Common myeloid progenitor, CD34-positive (primary cell): ENCODE measurements around the gene PHF11.

Experiments
- CTCF ChIA-PET: fragments of 350-600 bp; sonication (Branson Sonifier 250); formaldehyde crosslinking; loops from one replicate; lab custom pipeline; 2021; ENCODE audit warnings: antibody characterized with exemption; lab: Charles Lee
- POLR2A ChIA-PET: fragments of 350-600 bp; sonication (Branson Sonifier 250); formaldehyde crosslinking; loops from one replicate; lab custom pipeline; 2021; ENCODE audit warnings: antibody characterized with exemption; lab: Charles Lee
- DNase-seq, 3 donors: peaks; one replicate each; pipeline versions ENCODE4 v3.0.0 to v3.0.0-alpha.2; 2013
- H3K27ac ChIP-seq, 2 experiments: 1 replicate in 1 of 2; 2 replicates in 1 of 2; pipeline ENCODE4 v1.7.0; 2013; ENCODE audit warnings: inconsistent platforms in 2 of 2, low read length in 2 of 2, mild to moderate bottlenecking in 2 of 2, low read depth in 1 of 2, moderate library complexity in 1 of 2; ENCODE audit not compliant: severe bottlenecking in 2 of 2, insufficient read depth in 1 of 2, poor library complexity in 1 of 2
- H3K27me3 ChIP-seq, 5 experiments: replicated peaks in 2 of 5; 1 replicate in 3 of 5; 2 replicates in 2 of 5; pipeline versions ENCODE4 v1.6.1 to v1.7.0; 2013; ENCODE audit warnings: low read length in 4 of 5, mild to moderate bottlenecking in 2 of 5, moderate library complexity in 2 of 5, inconsistent platforms in 1 of 5; ENCODE audit not compliant: insufficient read depth in 5 of 5, control insufficient read depth in 4 of 5
- H3K36me3 ChIP-seq, 4 experiments: 1 replicate in 2 of 4; 2 replicates in 2 of 4; pipeline versions ENCODE4 v1.6.1 to v1.7.0; 2013; ENCODE audit warnings: low read length in 3 of 4, control low read depth in 1 of 4, mild to moderate bottlenecking in 1 of 4; ENCODE audit not compliant: control insufficient read depth in 4 of 4, insufficient read depth in 4 of 4
- H3K4me1 ChIP-seq, 4 experiments: 1 replicate in 3 of 4; 2 replicates in 1 of 4; pipeline versions ENCODE4 v1.6.1 to v1.7.1; 2013; ENCODE audit warnings: low read length in 3 of 4, mild to moderate bottlenecking in 3 of 4, control low read depth in 1 of 4, inconsistent platforms in 1 of 4, moderate library complexity in 1 of 4; ENCODE audit not compliant: control insufficient read depth in 4 of 4, insufficient read depth in 4 of 4; ENCODE audit errors: control extremely low read depth in 1 of 4
- H3K4me3 ChIP-seq, 7 experiments: 1 replicate in 4 of 7; 2 replicates in 3 of 7; pipeline versions ENCODE4 v1.5.1 to v1.7.0; 2013; ENCODE audit warnings: mild to moderate bottlenecking in 7 of 7, low read length in 6 of 7, moderate library complexity in 6 of 7, inconsistent platforms in 2 of 7, low read depth in 2 of 7, control low read depth in 1 of 7; ENCODE audit not compliant: insufficient read depth in 4 of 7, control insufficient read depth in 1 of 7; ENCODE audit errors: extremely low read depth in 1 of 7
- H3K9me3 ChIP-seq, 5 experiments: 1 replicate in 4 of 5; 2 replicates in 1 of 5; pipeline versions ENCODE4 v1.6.1 to v1.7.1; 2013; ENCODE audit warnings: low read length in 4 of 5, mild to moderate bottlenecking in 2 of 5, inconsistent platforms in 1 of 5, low read depth in 1 of 5, moderate library complexity in 1 of 5; ENCODE audit not compliant: control insufficient read depth in 4 of 5, insufficient read depth in 2 of 5; ENCODE audit errors: control extremely low read depth in 1 of 5
- WGBS: methylation state at CpG from one replicate; pipeline ENCODE4 v1.1.5; 2013; ENCODE audit not compliant: insufficient coverage; 5-methylcytosine and 5-hydroxymethylcytosine counted together

Gene PHF11

GRCh38 chr13:49539313-49539712 lies 43.6 kb downstream of the PHF11 start:
- POLR2A ChIA-PET = no interaction called here
- DNase-seq = no peak
- WGBS = 81% methylated on average over 4 of the region's 5 CpGs

GRCh38 chr13:49539746-49540145 lies 44.0 kb downstream of the PHF11 start:
- ChIA-PET POLR2A (no interaction called here), CTCF (interaction anchor here (0.8 to 1.8 kb wide), 5 partner anchors 10 to 44 kb away, joined by 3 to 12 read pairs (median 4); partner anchors contain the start of gene PHF11)
- H3K4me3 ChIP-seq = no peak overlapping the region
- peaks cover 11 to 47% (median 21%) of the 10 kb centered on the region in 4 experiments for H3K36me3 ChIP-seq
- H3K27me3 ChIP-seq = no peaks in the 10 kb centered on the region
- H3K4me1 ChIP-seq = peaks cover 7 to 22% (median 20%) of the 10 kb centered on the region in 4 experiments
- DNase-seq = no peak
- peak overlapping the region in 1 of 2 experiments; percentile 69 for H3K27ac ChIP-seq
- 100% methylated on average over 3 of the region's 3 CpGs for WGBS
- H3K9me3 ChIP-seq = no peaks in the 10 kb centered on the region

More at GRCh38 chr13:49539313-49539712, 43.6 kb downstream of the PHF11 start:
- Histone ChIP-seq H3K27me3 (no peaks in the 10 kb centered on the region), H3K9me3 (no peaks in the 10 kb centered on the region), H3K36me3 (peaks cover 11 to 42% (median 20%) of the 10 kb centered on the region in 4 experiments), H3K4me3 (no peak overlapping the region), H3K27ac (peak overlapping the region in 1 of 2 experiments; percentile 27), H3K4me1 (peaks cover 7 to 23% (median 21%) of the 10 kb centered on the region in 4 experiments)
- CTCF ChIA-PET = interaction anchor here (0.8 to 1.8 kb wide), 6 partner anchors 11 to 65 kb away, joined by 3 to 12 read pairs (median 3); no protein-coding TSS in a partner anchor

GRCh38 chr13:49540552-49540951 lies 44.8 kb downstream of the PHF11 start:
- Histone ChIP-seq H3K4me1 (peaks cover 7 to 22% (median 20%) of the 10 kb centered on the region in 4 experiments), H3K4me3 (peak overlapping the region in 6 of 7 experiments; percentile 3 to 54 (median 40)), H3K27ac (peak overlapping the region; percentile 11 to 69), H3K9me3 (no peaks in the 10 kb centered on the region), H3K36me3 (peaks cover 13 to 50% (median 24%) of the 10 kb centered on the region in 4 experiments), H3K27me3 (no peaks in the 10 kb centered on the region)
- WGBS = 21% methylated on average over 7 of the region's 7 CpGs
- ChIA-PET CTCF (interaction anchor here (1.0 to 1.8 kb wide), 3 partner anchors 17 to 45 kb away, joined by 3 to 12 read pairs (median 6); partner anchors contain the start of gene PHF11), POLR2A (no interaction called here)
- peak; percentile 29 to 61 (median 55) for DNase-seq

DNA sequence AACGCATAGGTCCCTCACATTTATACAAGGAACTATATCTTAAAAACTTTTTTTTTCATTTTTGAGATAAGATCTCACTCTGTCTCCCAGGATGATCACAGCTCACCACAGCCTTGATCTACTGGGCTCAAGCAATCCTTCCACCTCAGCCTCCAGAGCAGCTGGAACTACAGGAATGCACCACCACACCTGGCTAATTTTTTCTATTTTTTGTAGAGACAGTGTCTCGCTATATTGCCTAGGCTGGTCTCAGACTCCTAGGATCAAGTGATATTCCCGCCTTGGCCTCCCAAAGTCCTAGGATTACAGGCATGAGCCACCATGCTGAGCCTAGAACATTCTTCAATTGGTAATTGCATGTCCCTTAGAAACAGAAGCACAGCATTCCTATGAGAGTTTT lies 47.9 kb downstream of the PHF11 start:
- 93% methylated on average over 3 of the region's 3 CpGs for WGBS
- peaks cover 7 to 62% (median 37%) of the 10 kb centered on the region in 4 experiments for H3K36me3 ChIP-seq
- peaks cover 7 to 22% (median 18%) of the 10 kb centered on the region in 4 experiments for H3K4me1 ChIP-seq
- POLR2A ChIA-PET = no interaction called here
- CTCF ChIA-PET = interaction anchor here (1.0 kb wide), 1 partner anchor 14 kb away, joined by 3 read pairs; no protein-coding TSS in a partner anchor
- H3K27me3 ChIP-seq = no peaks in the 10 kb centered on the region
- H3K4me3 ChIP-seq = no peak overlapping the region
- H3K9me3 ChIP-seq = no peaks in the 10 kb centered on the region
- no peak for DNase-seq
- no peak overlapping the region for H3K27ac ChIP-seq

DNA sequence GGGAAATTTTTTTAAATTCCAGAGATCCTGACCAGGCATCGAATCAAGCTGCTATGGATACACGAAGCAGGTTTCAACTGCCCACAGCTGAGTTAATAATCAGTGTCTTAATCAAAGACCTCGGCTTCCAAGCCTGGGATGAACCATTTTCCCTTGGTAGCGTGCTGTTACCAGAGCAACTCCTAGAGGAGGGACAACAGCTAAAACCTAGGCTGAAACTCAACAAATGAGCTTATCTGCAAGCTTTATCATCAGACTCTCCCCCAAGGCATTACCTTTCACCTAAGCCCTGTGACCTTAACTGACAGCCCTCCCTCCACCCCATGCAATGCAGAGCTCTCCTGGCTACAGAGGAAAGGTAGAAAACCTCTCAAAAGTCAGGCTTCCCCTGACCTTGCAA lies 49.9 kb downstream of the PHF11 start:
- POLR2A ChIA-PET = no interaction called here
- no peaks in the 10 kb centered on the region for H3K9me3 ChIP-seq
- peaks cover 0 to 14% (median 10%) of the 10 kb centered on the region in 4 experiments for H3K4me1 ChIP-seq
- peaks cover 8 to 64% (median 35%) of the 10 kb centered on the region in 4 experiments for H3K36me3 ChIP-seq
- no peaks in the 10 kb centered on the region for H3K27me3 ChIP-seq
- no peak overlapping the region for H3K4me3 ChIP-seq
- H3K27ac ChIP-seq = no peak overlapping the region
- 100% methylated on average over 2 of the region's 4 CpGs for WGBS
- DNase-seq = no peak
- CTCF ChIA-PET = interaction anchor here (1.5 kb wide), 1 partner anchor 63 kb away, joined by 3 read pairs; no protein-coding TSS in a partner anchor

DNA sequence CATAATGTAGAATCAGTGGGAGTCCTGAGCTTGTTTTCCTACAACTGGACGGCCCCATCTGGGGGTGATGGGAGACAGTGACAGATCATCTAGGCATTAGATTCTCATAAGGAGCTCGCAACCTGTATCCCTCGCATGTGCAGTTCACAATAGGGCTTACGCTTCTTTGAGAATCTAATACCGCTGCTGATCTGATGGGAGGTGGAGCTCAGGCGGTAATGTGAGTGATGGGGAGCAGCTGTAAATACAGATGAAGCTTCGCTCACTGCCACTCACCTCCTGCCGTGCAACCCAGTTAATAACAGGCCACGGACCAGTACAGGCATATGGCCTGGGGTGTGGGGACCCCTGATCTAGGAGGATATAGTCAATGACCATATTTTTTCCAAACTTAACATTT lies 50.8 kb downstream of the PHF11 start:
- no peaks in the 10 kb centered on the region for H3K27me3 ChIP-seq
- H3K4me1 ChIP-seq = peaks cover 0 to 14% (median 9%) of the 10 kb centered on the region in 4 experiments
- POLR2A ChIA-PET = no interaction called here
- H3K9me3 ChIP-seq = no peaks in the 10 kb centered on the region
- WGBS = 97% methylated on average over 8 of the region's 9 CpGs
- no peak overlapping the region for H3K27ac ChIP-seq
- DNase-seq = no peak
- CTCF ChIA-PET = interaction anchor here (0.7 to 1.5 kb wide), 6 partner anchors 10 to 62 kb away, joined by 3 to 5 read pairs (median 4); no protein-coding TSS in a partner anchor
- H3K4me3 ChIP-seq = no peak overlapping the region
- H3K36me3 ChIP-seq = peaks cover 8 to 63% (median 34%) of the 10 kb centered on the region in 4 experiments

- Histone ChIP-seq H3K27me3 (no peaks in the 10 kb centered on the region), H3K4me1 (peaks cover 2 to 26% (median 14%) of the 10 kb centered on the region in 4 experiments), H3K9me3 (no peaks in the 10 kb centered on the region), H3K27ac (no peak overlapping the region), H3K4me3 (no peak overlapping the region), H3K36me3 (peaks cover 6 to 58% (median 29%) of the 10 kb centered on the region in 4 experiments)
- POLR2A ChIA-PET = no interaction called here
- 92% methylated on average over 12 of the region's 15 CpGs for WGBS
- no peak for DNase-seq
- CTCF ChIA-PET = interaction anchor here (0.6 to 5.2 kb wide), 5 partner anchors 11 to 84 kb away, joined by 3 to 27 read pairs (median 4); partner anchors contain the start of gene RCBTB1
Measured at GRCh38 chr13:49549289-49549688, 53.5 kb downstream of the PHF11 start.
